Suprapubic skin (tissue), 4 donors: Measurements from ENCODE around the gene TBC1D5. TPM values are rescaled to one million over a fixed set of nuclear protein-coding genes. Genes with fewer than 3 reads are reported as not detected.

Experiments
- DNase-seq, 2 donors: peaks; one replicate each; pipeline ENCODE4 v3.0.0-alpha.2; 2019; ENCODE audit warnings: low spot score in 2 of 2
- H3K27ac ChIP-seq: fragments of 200-600 bp; sonication (generic); one replicate; pipeline ENCODE4 v1.5.1; 2019
- H3K27me3 ChIP-seq: fragments of 200-600 bp; sonication (generic); one replicate; pipeline ENCODE4 v1.5.1; 2019
- H3K36me3 ChIP-seq: fragments of 200-600 bp; sonication (generic); one replicate; pipeline ENCODE4 v1.5.1; 2019
- H3K4me1 ChIP-seq: fragments of 200-600 bp; sonication (generic); one replicate; pipeline ENCODE4 v1.5.1; 2019
- H3K4me3 ChIP-seq: fragments of 200-600 bp; sonication (generic); one replicate; pipeline ENCODE4 v1.5.1; 2019; ENCODE audit warnings: mild to moderate bottlenecking
- H3K9me3 ChIP-seq: fragments of 200-600 bp; sonication (generic); one replicate; pipeline ENCODE4 v1.5.1; 2019
- EP300 ChIP-seq: sonication (generic); formaldehyde crosslinking; IDR thresholded peaks from one replicate; pipeline ENCODE4 v1.6.1; 2017; ENCODE audit warnings: antibody characterized with exemption
- POLR2A ChIP-seq, 2 donors: fragments of 450-650 bp; IDR thresholded peaks; one replicate each; pipeline ENCODE4 v1.6.1; 2017; ENCODE audit warnings: antibody characterized with exemption in 2 of 2, mild to moderate bottlenecking in 2 of 2, moderate library complexity in 2 of 2
- POLR2AphosphoS5 ChIP-seq, 3 donors: sonication (generic); formaldehyde crosslinking; IDR thresholded peaks; one replicate each; pipeline ENCODE4 v1.6.1; 2017; ENCODE audit warnings: antibody characterized with exemption in 3 of 3
- WGBS: methylation state at CpG from one replicate; pipeline ENCODE4 v1.1.5; 2018; 5-methylcytosine and 5-hydroxymethylcytosine counted together
- total RNA-seq, 4 donors: library from RNA; depleted of rRNA; stranded (reverse); fragments of >200 nt; gene quantifications; one replicate each; pipeline ENCODE4 v1.1.0, GENCODE V29; 2016
- TF ChIP-seq, protein P1 (sequence below), 2 donors: fragments of 200-600 bp in 1 of 2; fragments of 450-650 bp in 1 of 2; sonication (generic) in 1 of 2; IDR thresholded peaks; one replicate each; pipeline ENCODE4 v1.5.1; 2016 to 2019; ENCODE audit warnings: antibody characterized with exemption in 2 of 2, mild to moderate bottlenecking in 1 of 2, moderate library complexity in 1 of 2

TBC1D5 gene
- total RNA-seq, 4 donors from 2014 or later, result 66.4 to 98.5 (median 79.9) TPM

DNA sequence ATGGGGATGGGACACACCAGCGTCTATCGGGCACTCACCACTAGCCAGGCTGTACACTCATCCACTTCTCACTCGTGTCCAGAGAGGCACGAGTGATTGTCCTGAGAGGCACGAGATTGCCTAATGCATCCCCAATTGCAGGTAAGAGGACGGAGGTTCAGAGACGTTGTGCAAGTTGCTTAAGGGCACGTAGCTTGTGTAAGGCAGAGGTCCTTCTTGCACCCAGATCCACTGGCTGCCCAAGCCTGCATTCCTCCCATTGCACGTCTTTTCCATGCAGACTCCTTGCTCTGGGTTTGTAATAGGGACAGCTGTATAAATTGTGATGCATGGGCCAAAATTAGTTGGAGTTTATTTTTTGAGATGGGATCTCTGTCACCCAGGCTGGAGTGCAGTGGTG is 593.4 kb downstream of the TBC1D5 start:
- Histone ChIP-seq H3K27ac (no peak overlapping the region), H3K4me1 (no peaks in the 10 kb centered on the region), H3K36me3 (peaks cover 20% of the 10 kb centered on the region), H3K4me3 (no peak overlapping the region), H3K9me3 (peaks cover 12% of the 10 kb centered on the region), H3K27me3 (no peaks in the 10 kb centered on the region)
- TF ChIP-seq POLR2A (IDR thresholded peaks at IDR 0.05), result no peak
- TF ChIP-seq, protein P1, sequence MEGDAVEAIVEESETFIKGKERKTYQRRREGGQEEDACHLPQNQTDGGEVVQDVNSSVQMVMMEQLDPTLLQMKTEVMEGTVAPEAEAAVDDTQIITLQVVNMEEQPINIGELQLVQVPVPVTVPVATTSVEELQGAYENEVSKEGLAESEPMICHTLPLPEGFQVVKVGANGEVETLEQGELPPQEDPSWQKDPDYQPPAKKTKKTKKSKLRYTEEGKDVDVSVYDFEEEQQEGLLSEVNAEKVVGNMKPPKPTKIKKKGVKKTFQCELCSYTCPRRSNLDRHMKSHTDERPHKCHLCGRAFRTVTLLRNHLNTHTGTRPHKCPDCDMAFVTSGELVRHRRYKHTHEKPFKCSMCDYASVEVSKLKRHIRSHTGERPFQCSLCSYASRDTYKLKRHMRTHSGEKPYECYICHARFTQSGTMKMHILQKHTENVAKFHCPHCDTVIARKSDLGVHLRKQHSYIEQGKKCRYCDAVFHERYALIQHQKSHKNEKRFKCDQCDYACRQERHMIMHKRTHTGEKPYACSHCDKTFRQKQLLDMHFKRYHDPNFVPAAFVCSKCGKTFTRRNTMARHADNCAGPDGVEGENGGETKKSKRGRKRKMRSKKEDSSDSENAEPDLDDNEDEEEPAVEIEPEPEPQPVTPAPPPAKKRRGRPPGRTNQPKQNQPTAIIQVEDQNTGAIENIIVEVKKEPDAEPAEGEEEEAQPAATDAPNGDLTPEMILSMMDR (IDR thresholded peaks at IDR 0.05), result no peak
- WGBS, result 89% methylated on average over 5 of the region's 9 CpGs
- peak in 1 of 2 donors; percentile 31 for DNase-seq

DNA sequence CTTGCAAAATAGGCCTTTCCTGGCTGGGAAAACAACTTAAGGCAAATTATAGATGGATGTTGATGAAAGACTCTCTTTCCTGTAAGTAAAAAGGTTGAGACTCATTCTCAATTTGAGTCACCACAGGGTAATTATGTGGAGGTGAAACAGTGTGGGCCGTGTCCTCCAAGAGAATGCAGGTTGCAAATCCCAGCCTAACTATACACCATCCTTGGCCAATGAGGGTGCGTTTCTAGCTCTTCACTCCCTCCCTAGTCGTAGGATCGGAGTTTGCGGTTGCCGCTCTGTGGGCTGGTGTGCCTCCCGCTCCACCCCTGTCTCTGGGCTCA is 597.8 kb downstream of the TBC1D5 start:
- 85% methylated on average over 7 of the region's 7 CpGs for WGBS
- Histone ChIP-seq H3K9me3 (no peaks in the 10 kb centered on the region), H3K4me3 (no peak overlapping the region), H3K4me1 (no peaks in the 10 kb centered on the region), H3K27me3 (no peaks in the 10 kb centered on the region), H3K36me3 (no peaks in the 10 kb centered on the region), H3K27ac (no peak overlapping the region)
- DNase-seq, result no peak
- TF ChIP-seq POLR2AphosphoS5 (IDR thresholded peaks at IDR 0.05) (no peak), POLR2A (IDR thresholded peaks at IDR 0.05) (no peak), EP300 (no peak)
- TF ChIP-seq, protein P1 (IDR thresholded peaks at IDR 0.05), result no peak

DNA sequence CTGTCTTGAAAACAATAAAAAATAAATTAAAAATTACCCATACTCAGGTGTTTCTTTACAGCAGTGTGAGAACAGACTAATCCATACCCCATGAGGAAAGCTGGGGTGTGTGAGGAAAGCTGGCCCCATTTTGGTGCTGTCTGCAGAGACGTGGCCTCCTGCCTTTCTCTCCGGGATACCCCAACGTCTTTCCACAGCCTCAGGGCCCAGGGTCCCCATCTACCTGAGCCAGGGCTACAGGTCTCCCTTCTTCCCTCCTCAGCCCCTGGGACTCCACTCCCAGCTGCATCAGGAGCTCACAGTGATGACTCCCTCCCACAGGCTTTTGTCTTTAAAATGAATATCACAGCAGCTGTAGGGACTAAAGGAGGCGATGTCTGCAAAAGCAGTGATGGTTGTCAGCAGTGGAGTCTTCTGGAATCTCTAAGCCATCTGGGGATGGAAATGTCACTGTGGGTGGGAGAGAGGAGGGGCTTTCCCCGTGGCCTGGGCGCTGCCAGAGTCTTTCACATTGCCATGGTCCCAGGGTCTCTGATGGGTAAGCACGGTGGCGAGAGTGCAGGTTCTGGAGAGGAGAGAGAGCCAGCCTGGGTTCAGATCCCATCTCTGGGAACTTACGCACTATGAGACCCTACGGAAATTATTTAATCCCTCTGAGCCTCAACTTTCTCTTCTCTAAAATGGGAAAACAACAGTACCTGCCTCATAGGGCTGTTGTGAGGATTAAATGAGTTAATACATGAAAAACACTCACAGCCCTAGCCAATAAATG is 598.4 kb downstream of the TBC1D5 start:
- DNase-seq, result peak in 1 of 2 donors; percentile 54
- Histone ChIP-seq H3K4me1 (no peaks in the 10 kb centered on the region), H3K36me3 (no peaks in the 10 kb centered on the region), H3K27ac (no peak overlapping the region), H3K4me3 (no peak overlapping the region), H3K27me3 (no peaks in the 10 kb centered on the region), H3K9me3 (no peaks in the 10 kb centered on the region)
- 86% methylated on average over 10 of the region's 10 CpGs for WGBS
- TF ChIP-seq, protein P1 (IDR thresholded peaks at IDR 0.05), result no peak
- no peak for TF ChIP-seq EP300
- no peak for TF ChIP-seq POLR2A (IDR thresholded peaks at IDR 0.05)
- no peak for TF ChIP-seq POLR2AphosphoS5 (IDR thresholded peaks at IDR 0.05)

DNA sequence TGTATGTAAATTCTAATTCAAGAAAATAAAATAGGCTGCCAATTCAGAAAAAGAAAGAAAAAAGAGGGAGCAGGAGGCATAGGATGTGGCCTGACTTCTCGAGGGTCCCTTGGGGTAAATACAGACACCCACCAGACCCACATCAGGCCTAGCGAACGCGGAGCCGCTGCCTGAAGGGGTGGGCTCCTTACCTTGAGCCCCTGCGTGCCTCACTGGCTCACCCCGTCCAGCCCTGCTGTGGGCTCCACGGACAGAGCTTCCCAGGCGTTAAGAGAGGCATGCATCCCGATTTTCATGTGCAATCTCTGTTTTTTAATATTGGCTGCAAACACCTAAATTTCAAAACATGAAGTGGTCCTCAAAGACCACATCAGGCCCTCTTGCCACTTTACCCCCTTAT is 599.9 kb downstream of the TBC1D5 start:
- Histone ChIP-seq H3K4me3 (no peak overlapping the region), H3K4me1 (no peaks in the 10 kb centered on the region), H3K27ac (no peak overlapping the region), H3K27me3 (no peaks in the 10 kb centered on the region), H3K36me3 (no peaks in the 10 kb centered on the region), H3K9me3 (no peaks in the 10 kb centered on the region)
- TF ChIP-seq POLR2AphosphoS5 (IDR thresholded peaks at IDR 0.05) (no peak), EP300 (no peak), POLR2A (IDR thresholded peaks at IDR 0.05) (no peak)
- TF ChIP-seq, protein P1 (IDR thresholded peaks at IDR 0.05), result no peak
- peak in 1 of 2 donors; percentile 41 for DNase-seq
- WGBS, result 90% methylated on average over 10 of the region's 10 CpGs

DNA sequence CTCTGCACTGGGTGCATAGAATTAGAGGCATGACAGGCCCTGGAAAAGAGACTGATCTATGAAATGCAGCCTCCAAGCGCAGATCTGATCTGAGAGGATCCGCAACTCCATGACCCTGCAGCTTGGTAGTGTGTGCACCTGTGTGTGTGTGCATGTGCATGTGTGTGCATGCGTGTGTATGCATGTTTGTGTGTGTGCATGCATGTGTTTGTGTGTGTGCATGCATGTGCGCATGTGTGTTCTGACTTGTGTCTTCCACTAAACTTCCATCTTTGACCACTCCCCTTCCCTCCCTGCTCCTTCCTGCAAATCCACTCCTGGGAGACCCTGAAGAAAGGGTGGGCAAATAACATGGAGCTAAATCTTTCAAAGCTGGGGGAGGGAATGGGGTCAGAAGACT is 600.7 kb downstream of the TBC1D5 start:
- Histone ChIP-seq H3K27me3 (no peaks in the 10 kb centered on the region), H3K27ac (no peak overlapping the region), H3K4me3 (no peak overlapping the region), H3K9me3 (no peaks in the 10 kb centered on the region), H3K4me1 (no peaks in the 10 kb centered on the region), H3K36me3 (no peaks in the 10 kb centered on the region)
- no peak for DNase-seq
- TF ChIP-seq POLR2AphosphoS5 (IDR thresholded peaks at IDR 0.05) (no peak), POLR2A (IDR thresholded peaks at IDR 0.05) (no peak), EP300 (no peak)
- TF ChIP-seq, protein P1 (IDR thresholded peaks at IDR 0.05), result no peak
- 88% methylated on average over 4 of the region's 4 CpGs for WGBS
